Ovary (tissue), 3 donors: Measurements from ENCODE around the gene ESYT2.

ENCODE experiments used
- CTCF ChIP-seq, 3 donors: fragments of 450-650 bp in 2 of 3; fragments of 200-600 bp in 1 of 3; IDR thresholded peaks; one replicate each; pipeline versions ENCODE4 v1.5.1 to v1.8.0; 2016 to 2022; ENCODE audit warnings: antibody characterized with exemption in 3 of 3, mild to moderate bottlenecking in 1 of 3
- POLR2A ChIP-seq: fragments of 450-650 bp; IDR thresholded peaks from one replicate; pipeline ENCODE4 v1.6.1; 2017; ENCODE audit warnings: antibody characterized with exemption, mild to moderate bottlenecking, moderate library complexity
- donor health status: DM: no; HTN: no; CAD: no.

GRCh38 chr7:158771213-158771834, 58.0 kb downstream of the ESYT2 start:
- no peak for TF ChIP-seq CTCF (IDR thresholded peaks at IDR 0.05)
- TF ChIP-seq POLR2A = no peak
